Measurements from ENCODE around the gene SLC40A1. TPM values are rescaled to one million over a fixed set of nuclear protein-coding genes. Genes with fewer than 3 reads are reported as not detected.

Gene SLC40A1
- total and polyA plus RNA-seq, 2 of the 13 experiments (the other 11 are each of a cell fraction or from before 2014, with no cell fraction given), result 10.6 to 24.9 TPM

DNA sequence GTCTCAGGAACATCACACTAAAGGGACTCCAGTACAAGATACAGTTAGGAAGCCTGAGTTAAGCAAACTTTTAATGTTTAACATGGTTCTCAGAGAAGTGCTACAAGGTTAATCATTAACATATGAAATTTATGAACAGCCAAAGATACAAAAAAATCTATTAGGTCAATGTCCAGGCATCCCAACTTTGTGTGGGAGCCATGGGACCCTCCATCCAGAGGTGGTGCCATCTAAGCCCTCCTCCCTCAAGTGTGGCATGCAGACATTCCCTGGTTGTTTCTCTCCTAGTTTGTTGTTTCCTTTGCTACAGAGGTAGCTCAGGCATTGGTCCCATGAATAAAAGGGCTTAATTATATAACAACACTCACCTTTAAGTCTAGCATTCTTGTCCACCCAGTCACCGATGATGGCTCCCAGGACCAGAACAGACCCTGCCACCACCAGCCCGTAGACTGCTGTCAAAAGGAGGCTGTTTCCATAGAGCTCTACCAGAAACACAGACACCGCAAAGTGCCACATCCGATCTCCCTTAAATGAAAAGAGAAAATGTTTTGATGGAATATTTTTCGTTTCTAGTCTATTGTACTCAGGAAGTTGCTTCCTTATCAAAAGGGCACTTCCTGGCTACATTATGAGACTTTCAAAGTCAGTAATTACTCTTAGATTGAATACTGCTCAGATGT lies 5.7 kb downstream of the SLC40A1 start (continued):
- TF ChIP-seq, protein P1, sequence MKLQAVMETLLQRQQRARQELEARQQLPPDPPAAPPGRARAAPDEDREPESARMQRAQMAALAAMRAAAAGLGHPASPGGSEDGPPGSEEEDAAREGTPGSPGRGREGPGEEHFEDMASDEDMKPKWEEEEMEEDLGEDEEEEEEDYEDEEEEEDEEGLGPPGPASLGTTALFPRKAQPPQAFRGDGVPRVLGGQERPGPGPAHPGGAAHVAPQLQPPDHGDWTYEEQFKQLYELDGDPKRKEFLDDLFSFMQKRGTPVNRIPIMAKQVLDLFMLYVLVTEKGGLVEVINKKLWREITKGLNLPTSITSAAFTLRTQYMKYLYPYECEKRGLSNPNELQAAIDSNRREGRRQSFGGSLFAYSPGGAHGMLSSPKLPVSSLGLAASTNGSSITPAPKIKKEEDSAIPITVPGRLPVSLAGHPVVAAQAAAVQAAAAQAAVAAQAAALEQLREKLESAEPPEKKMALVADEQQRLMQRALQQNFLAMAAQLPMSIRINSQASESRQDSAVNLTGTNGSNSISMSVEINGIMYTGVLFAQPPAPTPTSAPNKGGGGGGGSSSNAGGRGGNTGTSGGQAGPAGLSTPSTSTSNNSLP (IDR thresholded peaks at IDR 0.05; ENCODE audit: low read depth, low read length), result peak; percentile 69
- no peak for TF ChIP-seq ZNF724P (CRISPR knock-in tag; IDR thresholded peaks at IDR 0.05; ENCODE audit: borderline replicate concordance)
- TF ChIP-seq KIAA2018 (CRISPR knock-in tag; IDR thresholded peaks at IDR 0.05; ENCODE audit: borderline replicate concordance), result no peak
- no peak for TF ChIP-seq PTBP1 (IDR thresholded peaks at IDR 0.05; ENCODE audit: low read depth, low read length, poor library complexity, severe bottlenecking)
- peak; percentile 68 for TF ChIP-seq HNF4A (CRISPR knock-in tag; IDR thresholded peaks at IDR 0.05)
- TF ChIP-seq, protein P2, sequence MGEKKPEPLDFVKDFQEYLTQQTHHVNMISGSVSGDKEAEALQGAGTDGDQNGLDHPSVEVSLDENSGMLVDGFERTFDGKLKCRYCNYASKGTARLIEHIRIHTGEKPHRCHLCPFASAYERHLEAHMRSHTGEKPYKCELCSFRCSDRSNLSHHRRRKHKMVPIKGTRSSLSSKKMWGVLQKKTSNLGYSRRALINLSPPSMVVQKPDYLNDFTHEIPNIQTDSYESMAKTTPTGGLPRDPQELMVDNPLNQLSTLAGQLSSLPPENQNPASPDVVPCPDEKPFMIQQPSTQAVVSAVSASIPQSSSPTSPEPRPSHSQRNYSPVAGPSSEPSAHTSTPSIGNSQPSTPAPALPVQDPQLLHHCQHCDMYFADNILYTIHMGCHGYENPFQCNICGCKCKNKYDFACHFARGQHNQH (CRISPR knock-in tag; IDR thresholded peaks at IDR 0.05), result no peak
- TF ChIP-seq ZNF441 (CRISPR knock-in tag; IDR thresholded peaks at IDR 0.05; ENCODE audit: borderline replicate concordance), result no peak
- no peak for TF ChIP-seq HDAC1 (CRISPR knock-in tag; IDR thresholded peaks at IDR 0.05)
- TF ChIP-seq GPBP1L1 (CRISPR knock-in tag; IDR thresholded peaks at IDR 0.05), result no peak
- no peak for TF ChIP-seq ETS1 (CRISPR knock-in tag; IDR thresholded peaks at IDR 0.05)
- TF ChIP-seq RELA (CRISPR knock-in tag; IDR thresholded peaks at IDR 0.05), result no peak
